HepG2 (cell line): ENCODE results near the gene LMNA. TPM values are rescaled to one million over a fixed set of nuclear protein-coding genes. Genes with fewer than 3 reads are reported as not detected.

Experiments used
- ASH2L ChIP-seq: fragments of 300-600, 200-600 bp; sonication (generic); IDR thresholded peaks from 2 replicates; pipeline ENCODE4 v1.7.0; 2017; ENCODE audit warnings: low read depth, mild to moderate bottlenecking, moderate library complexity, mixed read lengths, low read length; ENCODE audit not compliant: insufficient read length
- ATAD3A ChIP-seq: sonication (generic); formaldehyde crosslinking; IDR thresholded peaks from 2 replicates; pipeline ENCODE4 v1.4.0; 2020; ENCODE audit warnings: missing genetic modification reagents
- CC2D1A ChIP-seq: sonication (generic); formaldehyde crosslinking; IDR thresholded peaks from 2 replicates; pipeline ENCODE4 v1.8.1; 2023; ENCODE audit warnings: mild to moderate bottlenecking, missing genetic modification reagents
- EEA1 ChIP-seq: sonication (generic); formaldehyde crosslinking; IDR thresholded peaks from 2 replicates; pipeline ENCODE4 v1.5.1; 2020; ENCODE audit warnings: mild to moderate bottlenecking, missing genetic modification reagents, borderline replicate concordance
- MTA3 ChIP-seq: sonication (generic); formaldehyde crosslinking; IDR thresholded peaks from 2 replicates; pipeline ENCODE4 v1.4.0; 2020; ENCODE audit warnings: missing genetic modification reagents
- NFIC ChIP-seq: IDR thresholded peaks from 2 replicates; pipeline ENCODE4 v1.6.1; 2012; ENCODE audit warnings: mild to moderate bottlenecking, low read length, inconsistent platforms
- POLR2AphosphoS5 ChIP-seq: IDR thresholded peaks from 2 replicates; pipeline ENCODE4 v1.6.1; 2012; ENCODE audit warnings: low read depth, low read length
- TBP ChIP-seq: sonication (generic); formaldehyde crosslinking; IDR thresholded peaks from 2 replicates; pipeline ENCODE4 v1.5.0; 2020; ENCODE audit warnings: missing genetic modification reagents
- ZBTB1 ChIP-seq: sonication (generic); formaldehyde crosslinking; IDR thresholded peaks from 2 replicates; pipeline ENCODE4 v1.4.0; 2020; ENCODE audit warnings: missing genetic modification reagents, borderline replicate concordance
- ZNF205 ChIP-seq: IDR thresholded peaks from 2 replicates; pipeline ENCODE4 v1.6.1; 2018; ENCODE audit warnings: missing biosample characterization, missing genetic modification reagents
- ZNF614 ChIP-seq: IDR thresholded peaks from 2 replicates; pipeline ENCODE4 v1.6.1; 2018; ENCODE audit warnings: missing biosample characterization, missing genetic modification reagents, inconsistent platforms, borderline replicate concordance
- ZNF839 ChIP-seq: sonication (generic); formaldehyde crosslinking; IDR thresholded peaks from 2 replicates; pipeline ENCODE4 v1.4.0; 2020; ENCODE audit warnings: missing genetic modification reagents, mild to moderate bottlenecking, borderline replicate concordance
- polyA plus RNA-seq, 8 experiments: library from polyadenylated mRNA; depleted of rRNA in 3 of 8; stranded (reverse) in 7 of 8; unstranded in 1 of 8; fragments of >200 nt; fragmentation: Illumina TruSeq in 4 of 8; extraction: Trizol in 4 of 8; gene quantifications; 2 replicates each; pipeline versions ENCODE4 v1.2.1 to v1.2.3, GENCODE V29; 2011 to 2016; ENCODE audit warnings: low read depth in 4 of 8, missing spikeins in 1 of 8, mixed read lengths in 1 of 8; ENCODE audit not compliant: insufficient read depth in 1 of 8
- total RNA-seq, 5 experiments: library from RNA; depleted of rRNA; stranded (reverse); fragments of >200 nt; fragmentation: Illumina TruSeq; extraction: Trizol; gene quantifications; 2 replicates each; pipeline ENCODE4 v1.2.3, GENCODE V29; 2016; ENCODE audit warnings: low read depth in 1 of 5
- TF ChIP-seq, protein P1 (sequence below): sonication (generic); formaldehyde crosslinking; IDR thresholded peaks from 2 replicates; pipeline ENCODE4 v1.8.1; 2023; ENCODE audit warnings: mild to moderate bottlenecking, missing genetic modification reagents
- TF ChIP-seq, protein P2 (sequence below): sonication (generic); formaldehyde crosslinking; IDR thresholded peaks from 2 replicates; pipeline ENCODE4 v1.4.0; 2020; ENCODE audit warnings: missing genetic modification reagents
- TF ChIP-seq, protein P3 (sequence below): sonication (generic); formaldehyde crosslinking; IDR thresholded peaks from 2 replicates; pipeline ENCODE4 v1.4.0; 2020; ENCODE audit warnings: missing genetic modification reagents
- TF ChIP-seq, protein P4 (sequence below): sonication (generic); formaldehyde crosslinking; IDR thresholded peaks from 2 replicates; pipeline ENCODE4 v1.9.0; 2021; ENCODE audit warnings: missing genetic modification reagents, mild to moderate bottlenecking, borderline replicate concordance
- TF ChIP-seq, protein P5 (sequence below): IDR thresholded peaks from 2 replicates; pipeline ENCODE4 v1.6.1; 2016; ENCODE audit warnings: low read depth
- TF ChIP-seq, protein P6 (sequence below): sonication (generic); formaldehyde crosslinking; IDR thresholded peaks from 2 replicates; pipeline ENCODE4 v1.4.0; 2020; ENCODE audit warnings: missing genetic modification reagents; ENCODE audit errors: not compliant biosample characterization

LMNA gene
- total and polyA plus RNA-seq, 2 of the 13 experiments (the other 11 are each of a cell fraction or from before 2014, with no cell fraction given) = 107 to 225 TPM

DNA sequence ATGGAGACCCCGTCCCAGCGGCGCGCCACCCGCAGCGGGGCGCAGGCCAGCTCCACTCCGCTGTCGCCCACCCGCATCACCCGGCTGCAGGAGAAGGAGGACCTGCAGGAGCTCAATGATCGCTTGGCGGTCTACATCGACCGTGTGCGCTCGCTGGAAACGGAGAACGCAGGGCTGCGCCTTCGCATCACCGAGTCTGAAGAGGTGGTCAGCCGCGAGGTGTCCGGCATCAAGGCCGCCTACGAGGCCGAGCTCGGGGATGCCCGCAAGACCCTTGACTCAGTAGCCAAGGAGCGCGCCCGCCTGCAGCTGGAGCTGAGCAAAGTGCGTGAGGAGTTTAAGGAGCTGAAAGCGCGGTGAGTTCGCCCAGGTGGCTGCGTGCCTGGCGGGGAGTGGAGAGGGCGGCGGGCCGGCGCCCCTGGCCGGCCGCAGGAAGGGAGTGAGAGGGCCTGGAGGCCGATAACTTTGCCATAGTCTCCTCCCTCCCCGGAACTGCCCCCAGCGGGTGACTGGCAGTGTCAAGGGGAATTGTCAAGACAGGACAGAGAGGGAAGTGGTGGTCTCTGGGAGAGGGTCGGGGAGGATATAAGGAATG is 505 bp downstream of the LMNA start (continued):
- TF ChIP-seq, protein P1, sequence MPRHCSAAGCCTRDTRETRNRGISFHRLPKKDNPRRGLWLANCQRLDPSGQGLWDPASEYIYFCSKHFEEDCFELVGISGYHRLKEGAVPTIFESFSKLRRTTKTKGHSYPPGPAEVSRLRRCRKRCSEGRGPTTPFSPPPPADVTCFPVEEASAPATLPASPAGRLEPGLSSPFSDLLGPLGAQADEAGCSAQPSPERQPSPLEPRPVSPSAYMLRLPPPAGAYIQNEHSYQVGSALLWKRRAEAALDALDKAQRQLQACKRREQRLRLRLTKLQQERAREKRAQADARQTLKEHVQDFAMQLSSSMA = no peak
- TF ChIP-seq, protein P2, sequence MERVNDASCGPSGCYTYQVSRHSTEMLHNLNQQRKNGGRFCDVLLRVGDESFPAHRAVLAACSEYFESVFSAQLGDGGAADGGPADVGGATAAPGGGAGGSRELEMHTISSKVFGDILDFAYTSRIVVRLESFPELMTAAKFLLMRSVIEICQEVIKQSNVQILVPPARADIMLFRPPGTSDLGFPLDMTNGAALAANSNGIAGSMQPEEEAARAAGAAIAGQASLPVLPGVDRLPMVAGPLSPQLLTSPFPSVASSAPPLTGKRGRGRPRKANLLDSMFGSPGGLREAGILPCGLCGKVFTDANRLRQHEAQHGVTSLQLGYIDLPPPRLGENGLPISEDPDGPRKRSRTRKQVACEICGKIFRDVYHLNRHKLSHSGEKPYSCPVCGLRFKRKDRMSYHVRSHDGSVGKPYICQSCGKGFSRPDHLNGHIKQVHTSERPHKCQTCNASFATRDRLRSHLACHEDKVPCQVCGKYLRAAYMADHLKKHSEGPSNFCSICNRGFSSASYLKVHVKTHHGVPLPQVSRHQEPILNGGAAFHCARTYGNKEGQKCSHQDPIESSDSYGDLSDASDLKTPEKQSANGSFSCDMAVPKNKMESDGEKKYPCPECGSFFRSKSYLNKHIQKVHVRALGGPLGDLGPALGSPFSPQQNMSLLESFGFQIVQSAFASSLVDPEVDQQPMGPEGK = no peak
- no peak for TF ChIP-seq EEA1
- TF ChIP-seq ZBTB1 (CRISPR knock-in tag) = no peak
- TF ChIP-seq, protein P3, sequence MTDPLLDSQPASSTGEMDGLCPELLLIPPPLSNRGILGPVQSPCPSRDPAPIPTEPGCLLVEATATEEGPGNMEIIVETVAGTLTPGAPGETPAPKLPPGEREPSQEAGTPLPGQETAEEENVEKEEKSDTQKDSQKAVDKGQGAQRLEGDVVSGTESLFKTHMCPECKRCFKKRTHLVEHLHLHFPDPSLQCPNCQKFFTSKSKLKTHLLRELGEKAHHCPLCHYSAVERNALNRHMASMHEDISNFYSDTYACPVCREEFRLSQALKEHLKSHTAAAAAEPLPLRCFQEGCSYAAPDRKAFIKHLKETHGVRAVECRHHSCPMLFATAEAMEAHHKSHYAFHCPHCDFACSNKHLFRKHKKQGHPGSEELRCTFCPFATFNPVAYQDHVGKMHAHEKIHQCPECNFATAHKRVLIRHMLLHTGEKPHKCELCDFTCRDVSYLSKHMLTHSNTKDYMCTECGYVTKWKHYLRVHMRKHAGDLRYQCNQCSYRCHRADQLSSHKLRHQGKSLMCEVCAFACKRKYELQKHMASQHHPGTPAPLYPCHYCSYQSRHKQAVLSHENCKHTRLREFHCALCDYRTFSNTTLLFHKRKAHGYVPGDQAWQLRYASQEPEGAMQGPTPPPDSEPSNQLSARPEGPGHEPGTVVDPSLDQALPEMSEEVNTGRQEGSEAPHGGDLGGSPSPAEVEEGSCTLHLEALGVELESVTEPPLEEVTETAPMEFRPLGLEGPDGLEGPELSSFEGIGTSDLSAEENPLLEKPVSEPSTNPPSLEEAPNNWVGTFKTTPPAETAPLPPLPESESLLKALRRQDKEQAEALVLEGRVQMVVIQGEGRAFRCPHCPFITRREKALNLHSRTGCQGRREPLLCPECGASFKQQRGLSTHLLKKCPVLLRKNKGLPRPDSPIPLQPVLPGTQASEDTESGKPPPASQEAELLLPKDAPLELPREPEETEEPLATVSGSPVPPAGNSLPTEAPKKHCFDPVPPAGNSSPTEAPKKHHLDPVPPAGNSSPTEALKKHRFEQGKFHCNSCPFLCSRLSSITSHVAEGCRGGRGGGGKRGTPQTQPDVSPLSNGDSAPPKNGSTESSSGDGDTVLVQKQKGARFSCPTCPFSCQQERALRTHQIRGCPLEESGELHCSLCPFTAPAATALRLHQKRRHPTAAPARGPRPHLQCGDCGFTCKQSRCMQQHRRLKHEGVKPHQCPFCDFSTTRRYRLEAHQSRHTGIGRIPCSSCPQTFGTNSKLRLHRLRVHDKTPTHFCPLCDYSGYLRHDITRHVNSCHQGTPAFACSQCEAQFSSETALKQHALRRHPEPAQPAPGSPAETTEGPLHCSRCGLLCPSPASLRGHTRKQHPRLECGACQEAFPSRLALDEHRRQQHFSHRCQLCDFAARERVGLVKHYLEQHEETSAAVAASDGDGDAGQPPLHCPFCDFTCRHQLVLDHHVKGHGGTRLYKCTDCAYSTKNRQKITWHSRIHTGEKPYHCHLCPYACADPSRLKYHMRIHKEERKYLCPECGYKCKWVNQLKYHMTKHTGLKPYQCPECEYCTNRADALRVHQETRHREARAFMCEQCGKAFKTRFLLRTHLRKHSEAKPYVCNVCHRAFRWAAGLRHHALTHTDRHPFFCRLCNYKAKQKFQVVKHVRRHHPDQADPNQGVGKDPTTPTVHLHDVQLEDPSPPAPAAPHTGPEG (CRISPR knock-in tag) = 0 out of 2 replicates have a peak, but pooled peaks have one; percentile 22
- TF ChIP-seq, protein P4, sequence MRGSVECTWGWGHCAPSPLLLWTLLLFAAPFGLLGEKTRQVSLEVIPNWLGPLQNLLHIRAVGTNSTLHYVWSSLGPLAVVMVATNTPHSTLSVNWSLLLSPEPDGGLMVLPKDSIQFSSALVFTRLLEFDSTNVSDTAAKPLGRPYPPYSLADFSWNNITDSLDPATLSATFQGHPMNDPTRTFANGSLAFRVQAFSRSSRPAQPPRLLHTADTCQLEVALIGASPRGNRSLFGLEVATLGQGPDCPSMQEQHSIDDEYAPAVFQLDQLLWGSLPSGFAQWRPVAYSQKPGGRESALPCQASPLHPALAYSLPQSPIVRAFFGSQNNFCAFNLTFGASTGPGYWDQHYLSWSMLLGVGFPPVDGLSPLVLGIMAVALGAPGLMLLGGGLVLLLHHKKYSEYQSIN (CRISPR knock-in tag) = no peak
- TF ChIP-seq ZNF205 = no peak
- TF ChIP-seq ZNF839 (CRISPR knock-in tag) = 0 out of 2 replicates have a peak, but pooled peaks have one; percentile 45
- no peak for TF ChIP-seq ATAD3A (CRISPR knock-in tag)
- TF ChIP-seq, protein P5, sequence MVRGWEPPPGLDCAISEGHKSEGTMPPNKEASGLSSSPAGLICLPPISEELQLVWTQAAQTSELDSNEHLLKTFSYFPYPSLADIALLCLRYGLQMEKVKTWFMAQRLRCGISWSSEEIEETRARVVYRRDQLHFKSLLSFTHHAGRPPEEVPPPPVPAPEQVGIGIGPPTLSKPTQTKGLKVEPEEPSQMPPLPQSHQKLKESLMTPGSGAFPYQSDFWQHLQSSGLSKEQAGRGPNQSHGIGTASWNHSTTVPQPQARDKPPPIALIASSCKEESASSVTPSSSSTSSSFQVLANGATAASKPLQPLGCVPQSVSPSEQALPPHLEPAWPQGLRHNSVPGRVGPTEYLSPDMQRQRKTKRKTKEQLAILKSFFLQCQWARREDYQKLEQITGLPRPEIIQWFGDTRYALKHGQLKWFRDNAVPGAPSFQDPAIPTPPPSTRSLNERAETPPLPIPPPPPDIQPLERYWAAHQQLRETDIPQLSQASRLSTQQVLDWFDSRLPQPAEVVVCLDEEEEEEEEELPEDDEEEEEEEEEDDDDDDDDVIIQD (CRISPR knock-in tag) = no peak
- TF ChIP-seq, protein P6, sequence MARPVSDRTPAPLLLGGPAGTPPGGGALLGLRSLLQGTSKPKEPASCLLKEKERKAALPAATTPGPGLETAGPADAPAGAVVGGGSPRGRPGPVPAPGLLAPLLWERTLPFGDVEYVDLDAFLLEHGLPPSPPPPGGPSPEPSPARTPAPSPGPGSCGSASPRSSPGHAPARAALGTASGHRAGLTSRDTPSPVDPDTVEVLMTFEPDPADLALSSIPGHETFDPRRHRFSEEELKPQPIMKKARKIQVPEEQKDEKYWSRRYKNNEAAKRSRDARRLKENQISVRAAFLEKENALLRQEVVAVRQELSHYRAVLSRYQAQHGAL (CRISPR knock-in tag) = no peak
- TF ChIP-seq ASH2L = peak; percentile 26
- TF ChIP-seq POLR2AphosphoS5 = no peak
- no peak for TF ChIP-seq ZNF614 (CRISPR knock-in tag)
- TF ChIP-seq MTA3 = no peak
- TF ChIP-seq CC2D1A = no peak
- TF ChIP-seq TBP (CRISPR knock-in tag) = no peak
- no peak for TF ChIP-seq NFIC
